Measurements from ENCODE around the gene GFPT1.

DNA sequence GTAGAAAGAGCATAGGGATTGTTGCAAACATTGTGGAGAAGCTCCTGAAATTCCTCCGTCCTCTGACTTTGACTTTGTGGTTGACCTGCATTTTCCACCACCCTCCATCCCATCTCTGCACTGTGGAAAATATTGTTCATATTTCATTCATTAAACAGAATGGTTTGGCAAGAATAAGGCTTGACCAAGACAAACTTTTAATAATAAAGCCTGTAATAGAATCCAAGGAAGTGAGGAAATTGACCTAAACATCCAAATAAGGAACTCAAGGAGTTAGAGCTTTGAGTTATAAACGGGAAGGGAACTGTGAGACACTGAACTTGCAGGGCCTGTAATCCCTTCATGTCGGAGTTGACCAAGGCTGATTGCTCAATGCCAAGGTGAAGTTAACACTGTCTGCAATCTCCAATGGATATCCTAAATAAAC, 115.2 kb downstream of the GFPT1 start:
- TF ChIP-seq, protein P1, sequence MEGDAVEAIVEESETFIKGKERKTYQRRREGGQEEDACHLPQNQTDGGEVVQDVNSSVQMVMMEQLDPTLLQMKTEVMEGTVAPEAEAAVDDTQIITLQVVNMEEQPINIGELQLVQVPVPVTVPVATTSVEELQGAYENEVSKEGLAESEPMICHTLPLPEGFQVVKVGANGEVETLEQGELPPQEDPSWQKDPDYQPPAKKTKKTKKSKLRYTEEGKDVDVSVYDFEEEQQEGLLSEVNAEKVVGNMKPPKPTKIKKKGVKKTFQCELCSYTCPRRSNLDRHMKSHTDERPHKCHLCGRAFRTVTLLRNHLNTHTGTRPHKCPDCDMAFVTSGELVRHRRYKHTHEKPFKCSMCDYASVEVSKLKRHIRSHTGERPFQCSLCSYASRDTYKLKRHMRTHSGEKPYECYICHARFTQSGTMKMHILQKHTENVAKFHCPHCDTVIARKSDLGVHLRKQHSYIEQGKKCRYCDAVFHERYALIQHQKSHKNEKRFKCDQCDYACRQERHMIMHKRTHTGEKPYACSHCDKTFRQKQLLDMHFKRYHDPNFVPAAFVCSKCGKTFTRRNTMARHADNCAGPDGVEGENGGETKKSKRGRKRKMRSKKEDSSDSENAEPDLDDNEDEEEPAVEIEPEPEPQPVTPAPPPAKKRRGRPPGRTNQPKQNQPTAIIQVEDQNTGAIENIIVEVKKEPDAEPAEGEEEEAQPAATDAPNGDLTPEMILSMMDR (IDR thresholded peaks at IDR 0.05) = no peak
- TF ChIP-seq POLR2A (IDR thresholded peaks at IDR 0.05) (no peak), POLR2AphosphoS5 (IDR thresholded peaks at IDR 0.05) (no peak)
